Gastrocnemius medialis (tissue), 4 donors: ENCODE data around the gene APOC3. TPM values are rescaled to one million over a fixed set of nuclear protein-coding genes. Genes with fewer than 3 reads are reported as not detected.
"Not testable (repeated sequence)": the region's sequence is repeated elsewhere in the genome, so short reads cannot be mapped to it uniquely, and the experiment has no call there.

Experiments used
- ATAC-seq, 2 donors: fragments of 150-250 bp; one replicate each; pipeline ENCODE4 v1.9.1; 2016
- DNase-seq, 2 donors: peaks; one replicate each; pipeline ENCODE4 v3.0.0-alpha.2; 2019
- H3K27ac ChIP-seq, 4 donors: fragments of 200-600 bp; sonication (generic); 1 replicate in 1 of 4; 2 replicates in 3 of 4; pipeline ENCODE4 v1.5.1; 2016 to 2018; ENCODE audit warnings: mild to moderate bottlenecking in 2 of 4, moderate library complexity in 1 of 4
- H3K27me3 ChIP-seq, 3 donors: fragments of 200-600 bp; sonication (generic) in 2 of 3; 1 replicate in 1 of 3; 2 replicates in 2 of 3; pipeline versions ENCODE4 v1.5.1 to v1.6.0; 2016 to 2019; ENCODE audit warnings: mild to moderate bottlenecking in 1 of 3, moderate library complexity in 1 of 3
- H3K36me3 ChIP-seq, 2 donors: fragments of 200-600 bp; sonication (generic) in 1 of 2; one replicate each; pipeline ENCODE4 v1.5.1; 2017 to 2018
- H3K4me1 ChIP-seq, 2 donors: fragments of 200-600 bp; sonication (generic) in 1 of 2; one replicate each; pipeline ENCODE4 v1.5.1; 2016 to 2017; ENCODE audit warnings: mild to moderate bottlenecking in 2 of 2
- H3K4me3 ChIP-seq, 4 donors: fragments of 200-600 bp; sonication (generic) in 3 of 4; 1 replicate in 1 of 4; 2 replicates in 3 of 4; pipeline ENCODE4 v1.5.1; 2016 to 2019; ENCODE audit warnings: mild to moderate bottlenecking in 2 of 4
- H3K9me3 ChIP-seq, 3 donors: fragments of 200-600 bp; sonication (generic) in 2 of 3; 1 replicate in 1 of 3; 2 replicates in 2 of 3; pipeline ENCODE4 v1.5.1; 2016 to 2019
- CTCF ChIP-seq, 5 experiments: fragments of 450-650 bp in 3 of 5; fragments of 200-600 bp in 2 of 5; sonication (generic) in 2 of 5; IDR thresholded peaks in 4 of 5; conservative IDR thresholded peaks in 1 of 5; 1 replicate in 4 of 5; 2 replicates in 1 of 5; pipeline ENCODE4 v1.5.1; 2016 to 2019; ENCODE audit warnings: antibody characterized with exemption in 5 of 5, mild to moderate bottlenecking in 3 of 5, moderate library complexity in 3 of 5
- POLR2A ChIP-seq, 2 donors: fragments of 450-650 bp; IDR thresholded peaks; one replicate each; pipeline ENCODE4 v1.6.1; 2017; ENCODE audit warnings: antibody characterized with exemption in 2 of 2, mild to moderate bottlenecking in 2 of 2, moderate library complexity in 2 of 2
- in situ Hi-C, 4 donors: fragments of 200-750 bp; cut with MboI; loops; one replicate each; pipeline versions ENCODE4 v1.15.0 to v1.8.0; 2017; ENCODE audit warnings: low sequenced_read_pairs in 4 of 4
- intact Hi-C: fragments of 100-400 bp; cut with DNase I; formaldehyde crosslinking; loops from one replicate; pipeline ENCODE4 v1.15.1; 2023; ENCODE audit warnings: low total_unique reads
- total RNA-seq, 4 donors: library from RNA; depleted of rRNA; stranded (reverse); fragments of >200 nt; gene quantifications; one replicate each; pipeline versions ENCODE4 v1.1.0 to v1.2.3, GENCODE V29; 2016

APOC3 gene
- total RNA-seq, 4 donors from 2014 or later, result 19.3 to 45.7 TPM; not detected in 2

- Histone ChIP-seq H3K9me3 (no peaks in the 10 kb centered on the region), H3K36me3 (no peaks in the 10 kb centered on the region), H3K27me3 (no peaks in the 10 kb centered on the region), H3K27ac (no peak overlapping the region), H3K4me3 (no peak overlapping the region), H3K4me1 (no peaks in the 10 kb centered on the region)
- TF ChIP-seq POLR2A (IDR thresholded peaks at IDR 0.05), result no peak
- TF ChIP-seq CTCF (IDR thresholded peaks at IDR 0.05 in 4 of 5, conservative IDR thresholded peaks at IDR 0.05 in 1 of 5), result no peak
- no peak for DNase-seq
- no peak for ATAC-seq
- in situ Hi-C loops (loop anchor here in 2 of 4 donors (10.0 kb wide), 1 partner anchor 307 kb away; no protein-coding TSS in a partner anchor), intact Hi-C loops (no loop called here)
These were observed 31.9 kb upstream of the APOC3 start for GRCh38 chr11:116797816-116798215.

DNA sequence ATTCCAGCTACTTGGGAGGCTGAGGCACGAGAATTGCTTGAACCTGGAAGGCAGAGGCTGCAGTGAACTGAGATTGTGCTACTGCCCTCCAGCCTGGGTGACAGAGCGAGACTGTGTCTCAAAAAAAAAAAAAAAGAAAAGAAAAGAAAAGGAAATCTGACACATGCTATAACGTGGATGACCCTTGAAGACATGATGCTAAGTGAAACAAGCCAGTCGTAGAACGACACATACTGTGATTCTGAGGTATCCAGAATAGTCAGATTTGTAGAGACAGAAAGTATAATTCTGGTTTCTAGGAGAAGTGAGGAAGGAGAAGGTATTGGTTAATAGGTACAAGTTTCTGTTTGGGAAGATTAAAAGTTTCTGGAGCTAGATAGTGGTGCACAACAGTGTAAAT is 31.3 kb upstream of the APOC3 start:
- Histone ChIP-seq H3K4me1 (no peaks in the 10 kb centered on the region), H3K27ac (no peak overlapping the region), H3K36me3 (no peaks in the 10 kb centered on the region), H3K27me3 (no peaks in the 10 kb centered on the region), H3K9me3 (no peaks in the 10 kb centered on the region), H3K4me3 (no peak overlapping the region)
- TF ChIP-seq POLR2A (IDR thresholded peaks at IDR 0.05) (no peak), CTCF (IDR thresholded peaks at IDR 0.05 in 4 of 5, conservative IDR thresholded peaks at IDR 0.05 in 1 of 5) (no peak)
- DNase-seq, result no peak
- intact Hi-C loops, result no loop called here
- no peak for ATAC-seq
- in situ Hi-C loops, result loop anchor here in 2 of 4 donors (10.0 kb wide), 1 partner anchor 306 kb away; no protein-coding TSS in a partner anchor

DNA sequence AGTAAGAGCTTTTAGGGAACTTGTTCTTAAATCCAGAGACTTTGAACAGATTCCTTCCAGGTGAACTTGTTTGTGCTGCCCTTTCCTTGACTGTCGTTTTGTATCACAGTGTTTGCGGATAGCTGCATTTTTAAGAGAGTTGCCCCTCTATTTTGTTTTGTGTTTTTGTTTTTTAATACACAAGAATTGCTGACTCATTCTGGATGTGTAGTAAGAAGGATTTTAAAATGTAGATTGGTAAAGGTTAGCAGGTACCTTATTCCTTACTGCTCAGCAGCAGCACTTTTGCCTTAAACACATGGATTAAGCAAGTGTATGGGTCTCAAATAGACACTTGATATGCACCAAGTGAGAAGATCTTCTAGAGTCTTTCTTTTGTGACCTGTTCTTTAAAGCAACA is 29.1 kb upstream of the APOC3 start:
- intact Hi-C loops, result no loop called here
- no peak for TF ChIP-seq POLR2A (IDR thresholded peaks at IDR 0.05)
- TF ChIP-seq CTCF (IDR thresholded peaks at IDR 0.05 in 4 of 5, conservative IDR thresholded peaks at IDR 0.05 in 1 of 5), result no peak
- H3K9me3 ChIP-seq, result no peaks in the 10 kb centered on the region
- in situ Hi-C loops, result no loop called here
- H3K27me3 ChIP-seq, result no peaks in the 10 kb centered on the region
- no peak overlapping the region for H3K27ac ChIP-seq
- H3K4me1 ChIP-seq, result no peaks in the 10 kb centered on the region
- H3K36me3 ChIP-seq, result no peaks in the 10 kb centered on the region
- no peak overlapping the region for H3K4me3 ChIP-seq
- ATAC-seq (no peak), DNase-seq (no peak)

DNA sequence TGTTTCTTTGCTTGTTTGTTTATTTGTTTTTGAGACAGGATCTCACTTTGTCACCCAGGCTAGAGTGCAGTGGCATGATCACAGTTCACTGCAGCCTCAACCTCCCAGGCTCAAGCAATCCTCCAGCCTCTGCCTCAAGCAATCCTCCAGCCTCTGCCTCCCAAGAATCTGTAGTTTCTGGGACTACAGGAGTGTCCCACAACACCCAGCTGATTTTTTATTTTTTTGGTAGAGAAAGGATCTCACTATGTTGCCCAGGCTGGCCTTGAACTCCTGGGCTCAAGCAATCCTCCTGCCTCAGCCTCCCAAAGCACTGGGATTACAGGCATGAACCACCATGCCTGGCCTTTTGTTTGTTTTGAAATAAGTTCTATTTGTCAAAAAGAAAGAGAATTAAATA is 28.0 kb upstream of the APOC3 start:
- H3K36me3 ChIP-seq, in situ Hi-C loops, H3K27ac ChIP-seq: not testable (repeated sequence)

GRCh38 chr11:116804001-116804400 is 25.7 kb upstream of the APOC3 start:
- H3K4me1 ChIP-seq, result no peaks in the 10 kb centered on the region
- intact Hi-C loops (no loop called here), in situ Hi-C loops (no loop called here)
- ATAC-seq (no peak), DNase-seq (no peak)
- no peaks in the 10 kb centered on the region for H3K9me3 ChIP-seq
- no peak for TF ChIP-seq POLR2A (IDR thresholded peaks at IDR 0.05)
- H3K27me3 ChIP-seq, result no peaks in the 10 kb centered on the region
- no peaks in the 10 kb centered on the region for H3K36me3 ChIP-seq
- H3K4me3 ChIP-seq, result no peak overlapping the region
- H3K27ac ChIP-seq, result no peak overlapping the region

More for the DNA sequence above, 28.0 kb upstream of the APOC3 start:
- H3K4me1 ChIP-seq, H3K9me3 ChIP-seq, H3K4me3 ChIP-seq, intact Hi-C loops, ATAC-seq, H3K27me3 ChIP-seq, DNase-seq: not testable (repeated sequence)

DNA sequence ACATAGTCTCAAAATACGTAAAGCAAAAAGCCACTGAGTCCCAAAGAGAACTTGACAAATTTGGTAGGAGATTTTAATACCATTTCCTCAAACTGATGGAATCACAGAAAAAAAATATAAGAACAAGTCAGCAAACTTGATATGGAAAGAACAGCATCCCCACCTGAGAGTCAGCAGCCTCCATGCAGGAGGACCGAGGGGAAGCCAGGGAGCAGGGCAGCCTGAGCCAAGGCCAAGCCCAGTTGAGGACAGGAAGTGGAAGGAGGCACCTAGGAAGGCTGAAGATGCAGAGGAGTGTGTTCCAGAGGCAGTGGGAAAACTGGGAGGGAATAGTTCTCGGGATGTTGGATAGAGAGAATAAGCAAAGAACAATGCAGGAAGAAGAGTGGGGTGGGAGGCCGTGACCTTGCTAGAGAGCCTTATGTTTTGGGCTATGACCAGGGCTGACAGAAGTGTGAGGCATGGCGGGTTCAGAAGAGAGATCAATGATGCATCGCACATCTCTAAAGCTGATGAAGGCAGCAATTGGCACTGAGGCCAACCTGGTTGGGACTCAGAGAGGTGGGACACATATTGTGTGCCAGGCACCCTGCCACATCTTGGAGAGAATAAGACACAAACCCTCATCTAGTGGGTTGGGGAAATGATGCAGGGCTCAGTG is 22.0 kb upstream of the APOC3 start:
- Histone ChIP-seq H3K4me1 (no peaks in the 10 kb centered on the region), H3K27ac (no peak overlapping the region), H3K9me3 (no peaks in the 10 kb centered on the region), H3K27me3 (no peaks in the 10 kb centered on the region), H3K36me3 (no peaks in the 10 kb centered on the region), H3K4me3 (no peak overlapping the region)
- intact Hi-C loops (no loop called here), in situ Hi-C loops (no loop called here)
- no peak for ATAC-seq
- TF ChIP-seq POLR2A (IDR thresholded peaks at IDR 0.05) (no peak), CTCF (IDR thresholded peaks at IDR 0.05 in 4 of 5, conservative IDR thresholded peaks at IDR 0.05 in 1 of 5) (no peak)
- DNase-seq, result no peak
